Heart left ventricle (tissue), 16 donors: ENCODE data around the gene LGR6. TPM values are rescaled to one million over a fixed set of nuclear protein-coding genes. Genes with fewer than 3 reads are reported as not detected.

Experiments
- ATAC-seq, 4 donors: fragments of 200-7000 bp; cut with Tn5 transposase; one replicate each; pipeline ENCODE4 v1.9.1; 2020 to 2022; ENCODE audit warnings: moderate library complexity in 4 of 4, mild to moderate bottlenecking in 3 of 4, moderate number of reproducible peaks in 1 of 4
- DNase-seq, 5 donors: peaks; one replicate each; pipeline ENCODE4 v3.0.0-alpha.2; 2020
- H3K27ac ChIP-seq, 12 donors: fragments of 200-600 bp; sonication (generic) in 4 of 12; one replicate each; pipeline versions ENCODE4 v1.5.0 to v1.8.0; 2016 to 2022; ENCODE audit warnings: mild to moderate bottlenecking in 2 of 12
- H3K27me3 ChIP-seq, 9 donors: fragments of 200-600 bp; sonication (generic) in 2 of 9; one replicate each; pipeline versions ENCODE4 v1.5.1 to v1.8.0; 2016 to 2022; ENCODE audit warnings: mild to moderate bottlenecking in 3 of 9
- H3K36me3 ChIP-seq, 9 donors: fragments of 200-600 bp; sonication (generic) in 2 of 9; one replicate each; pipeline versions ENCODE4 v1.5.0 to v1.8.0; 2018 to 2022; ENCODE audit warnings: mild to moderate bottlenecking in 2 of 9
- H3K4me1 ChIP-seq, 12 donors: fragments of 200-600 bp; sonication (generic) in 4 of 12; one replicate each; pipeline versions ENCODE4 v1.5.0 to v1.8.0; 2016 to 2022; ENCODE audit warnings: mild to moderate bottlenecking in 3 of 12
- H3K4me3 ChIP-seq, 12 donors: fragments of 200-600 bp; sonication (generic) in 4 of 12; one replicate each; pipeline versions ENCODE4 v1.5.0 to v1.8.0; 2017 to 2022; ENCODE audit warnings: mild to moderate bottlenecking in 9 of 12, moderate library complexity in 4 of 12
- H3K9me3 ChIP-seq, 12 donors: fragments of 200-600 bp; sonication (generic) in 4 of 12; one replicate each; pipeline versions ENCODE4 v1.5.0 to v1.8.0; 2016 to 2022; ENCODE audit warnings: mild to moderate bottlenecking in 1 of 12
- POLR2A ChIP-seq, 2 donors: fragments of 450-650 bp; IDR thresholded peaks; one replicate each; pipeline ENCODE4 v1.6.1; 2017; ENCODE audit warnings: antibody characterized with exemption in 2 of 2, mild to moderate bottlenecking in 2 of 2, moderate library complexity in 2 of 2
- WGBS, 4 donors: extraction: QIAGEN DNeasy Blood & Tissue Kit in 2 of 4; methylation state at CpG; one replicate each; pipeline versions ENCODE4 v1.1.5 to v1.1.7; 2013 to 2018; 5-methylcytosine and 5-hydroxymethylcytosine counted together
- intact Hi-C, 10 donors: fragments of 100-400 bp; cut with DNase I; formaldehyde crosslinking; loops; one replicate each; pipeline versions ENCODE4 v1.11.1 to v1.14.2; 2022
- polyA plus RNA-seq, 2 donors: library from polyadenylated mRNA; stranded (reverse); fragments of 200-250 nt; gene quantifications; one replicate each; pipeline ENCODE4 v1.2.3, GENCODE V29; 2013
- total RNA-seq, 9 donors: library from RNA; depleted of rRNA in 2 of 9; stranded (reverse); fragments of >200 nt in 2 of 9; fragmentation: NEBNext Ultra II Directional in 3 of 9; extraction: Animal tissue kit (Norgen Biotek cat#: 25700) in 3 of 9; gene quantifications; one replicate each; pipeline versions ENCODE4 v1.1.0 to v1.2.4, GENCODE V29; 2016 to 2023
- TF ChIP-seq, protein P1 (sequence below), 12 donors: fragments of 200-600 bp; sonication (generic) in 4 of 12; IDR thresholded peaks; one replicate each; pipeline versions ENCODE4 v1.5.0 to v1.8.0; 2018 to 2022; ENCODE audit warnings: antibody characterized with exemption in 12 of 12, mild to moderate bottlenecking in 5 of 12
- donor health status: ischemic (EF 13 %, LVEDD 7.1; RV severe dilation, severe dysfunction).
- donor health status: healthy with polysubstance abuse.
- donor health status: DM: no; HTN: yes; CAD: no.
- donor health status: DM: no; HTN: no; CAD: no.
- donor health status: ischemic (EF 25% LVEDD 6.9; RV normal size, moderate dysfunction).
- donor health status: ischemic (EF 25% LVEDD 5.7; RV mildly dilated, moderate dysfunction).
- donor health status: healthy.
- donor health status: DM: yes; HTN: yes; CAD: no.
- donor health status: ischemic (EF 35%, LVEDD 5.7; RV mildly dilated, moderate dysfunction).
- donor health status: nonischemic (EF 11% LVEDD 7.7; RV severe dilation, severe dysfunction).
- donor health status: DM: yes; HTN: yes; CAD: no.
- donor health status: PGD.
- donor health status: ischemic (EF 29% LVEDD 5.4; RV normal size, mild dysfunction).
- donor health status: nonischemic (EF 23%, LVEDD 6.1; RV moderate dilation, normal function).

LGR6 gene
- total and polyA plus RNA-seq, 11 donors: 0.29 to 3.5 (median 1.7) TPM

DNA sequence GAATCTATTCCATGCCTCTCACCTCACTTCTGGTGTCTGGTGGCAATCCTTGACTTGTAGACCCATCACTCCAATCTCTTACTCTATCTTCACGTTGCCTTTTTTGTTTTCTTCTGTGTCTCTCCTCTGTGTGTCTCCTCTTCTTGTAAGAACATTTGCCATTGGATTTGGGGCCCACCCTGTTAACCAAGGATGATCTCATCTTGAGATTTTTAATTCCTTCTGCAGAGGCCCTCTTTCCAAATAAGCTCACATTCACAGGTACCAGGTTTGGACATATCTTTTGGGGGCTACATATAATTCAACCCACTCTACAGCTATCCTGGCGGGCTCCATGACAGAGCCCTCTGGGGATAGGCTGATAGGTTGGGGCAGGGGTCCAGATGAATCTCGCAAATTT, 92.3 kb downstream of the LGR6 start:
- 90 to 95% (median 92%) methylated on average over 3 of the region's 3 CpGs for WGBS, 4 donors
- peak overlapping the region in 7 of 12 donors; percentile 11 to 80 (median 58) for H3K27ac ChIP-seq

DNA sequence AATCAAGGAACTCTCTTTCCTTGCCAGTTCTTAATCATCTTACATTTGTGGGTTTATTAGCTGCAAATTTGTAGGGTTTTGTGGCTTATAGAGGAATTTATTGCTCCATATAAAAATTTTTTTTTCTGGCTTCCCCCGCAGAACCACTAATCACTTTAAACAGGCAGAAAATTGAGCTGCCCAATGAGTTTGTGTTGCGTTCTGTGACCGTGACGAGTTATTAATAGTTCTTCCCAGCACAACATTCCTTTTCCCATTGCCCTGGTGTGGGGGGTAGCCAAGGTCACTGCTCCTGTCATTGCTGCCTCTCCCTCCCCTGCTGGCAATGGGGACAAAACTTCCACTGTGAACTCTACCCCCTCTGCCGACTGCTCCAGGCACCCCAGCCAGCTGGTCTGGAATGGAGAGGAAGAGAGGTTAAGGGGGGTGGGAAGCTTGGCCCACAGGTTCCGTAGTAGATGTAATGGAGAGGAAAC, 93.1 kb downstream of the LGR6 start:
- no peaks in the 10 kb centered on the region for H3K9me3 ChIP-seq
- peak; percentile 82 to 91 (median 88) for ATAC-seq
- TF ChIP-seq, protein P1, sequence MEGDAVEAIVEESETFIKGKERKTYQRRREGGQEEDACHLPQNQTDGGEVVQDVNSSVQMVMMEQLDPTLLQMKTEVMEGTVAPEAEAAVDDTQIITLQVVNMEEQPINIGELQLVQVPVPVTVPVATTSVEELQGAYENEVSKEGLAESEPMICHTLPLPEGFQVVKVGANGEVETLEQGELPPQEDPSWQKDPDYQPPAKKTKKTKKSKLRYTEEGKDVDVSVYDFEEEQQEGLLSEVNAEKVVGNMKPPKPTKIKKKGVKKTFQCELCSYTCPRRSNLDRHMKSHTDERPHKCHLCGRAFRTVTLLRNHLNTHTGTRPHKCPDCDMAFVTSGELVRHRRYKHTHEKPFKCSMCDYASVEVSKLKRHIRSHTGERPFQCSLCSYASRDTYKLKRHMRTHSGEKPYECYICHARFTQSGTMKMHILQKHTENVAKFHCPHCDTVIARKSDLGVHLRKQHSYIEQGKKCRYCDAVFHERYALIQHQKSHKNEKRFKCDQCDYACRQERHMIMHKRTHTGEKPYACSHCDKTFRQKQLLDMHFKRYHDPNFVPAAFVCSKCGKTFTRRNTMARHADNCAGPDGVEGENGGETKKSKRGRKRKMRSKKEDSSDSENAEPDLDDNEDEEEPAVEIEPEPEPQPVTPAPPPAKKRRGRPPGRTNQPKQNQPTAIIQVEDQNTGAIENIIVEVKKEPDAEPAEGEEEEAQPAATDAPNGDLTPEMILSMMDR (IDR thresholded peaks at IDR 0.05): peak in 1 of 12 donors; percentile 14
- TF ChIP-seq POLR2A (IDR thresholded peaks at IDR 0.05): no peak
- peak overlapping the region in 11 of 12 donors; percentile 11 to 80 (median 47) for H3K27ac ChIP-seq
- H3K4me3 ChIP-seq: no peak overlapping the region
- H3K4me1 ChIP-seq: peaks cover 0 to 23% (median 6%) of the 10 kb centered on the region in 12 donors
- H3K36me3 ChIP-seq: no peaks in the 10 kb centered on the region
- WGBS, 4 donors: 19 to 28% (median 21%) methylated on average over 6 of the region's 6 CpGs
- intact Hi-C loops: loop anchor here in 1 of 10 donors (5.0 kb wide), 1 partner anchor 84 kb away; no protein-coding TSS in a partner anchor
- DNase-seq: peak in 4 of 5 donors; percentile 43 to 76 (median 65)
- H3K27me3 ChIP-seq: no peaks in the 10 kb centered on the region

More for the DNA sequence above, 92.3 kb downstream of the LGR6 start:
- intact Hi-C loops: loop anchor here in 1 of 10 donors (5.0 kb wide), 1 partner anchor 84 kb away; no protein-coding TSS in a partner anchor
- DNase-seq: no peak
- ATAC-seq: no peak
- Histone ChIP-seq H3K9me3 (no peaks in the 10 kb centered on the region), H3K4me1 (peaks cover 0 to 21% (median 6%) of the 10 kb centered on the region in 12 donors), H3K27me3 (no peaks in the 10 kb centered on the region), H3K36me3 (no peaks in the 10 kb centered on the region), H3K4me3 (no peak overlapping the region)
- TF ChIP-seq POLR2A (IDR thresholded peaks at IDR 0.05): no peak
- TF ChIP-seq, protein P1 (IDR thresholded peaks at IDR 0.05): no peak

DNA sequence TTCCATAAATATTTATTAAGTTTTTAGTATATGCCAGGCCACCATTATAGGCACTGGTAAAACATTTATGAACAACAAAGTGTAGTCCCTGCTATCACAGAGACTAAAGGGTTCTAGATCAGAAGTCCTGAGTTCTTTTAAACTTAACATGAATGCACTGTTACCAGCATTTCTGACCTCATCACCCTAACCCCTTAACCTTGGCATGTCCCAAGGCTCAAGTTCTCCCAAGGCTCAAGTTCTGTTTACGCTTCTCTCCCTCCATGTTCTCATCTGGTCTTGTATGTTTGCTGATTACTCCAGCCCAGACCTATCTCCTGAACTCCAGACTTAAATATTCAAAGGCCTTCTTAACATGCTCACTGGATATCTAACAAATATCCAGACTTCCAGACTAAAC, 93.6 kb downstream of the LGR6 start:
- TF ChIP-seq, protein P1 (IDR thresholded peaks at IDR 0.05): no peak
- no peak for TF ChIP-seq POLR2A (IDR thresholded peaks at IDR 0.05)
- 70 to 89% (median 86%) methylated on average over 1 of the region's 1 CpG for WGBS, 4 donors
- DNase-seq (no peak), ATAC-seq (no peak)
- Histone ChIP-seq H3K36me3 (no peaks in the 10 kb centered on the region), H3K27me3 (no peaks in the 10 kb centered on the region), H3K4me3 (no peak overlapping the region), H3K4me1 (peaks cover 0 to 25% (median 6%) of the 10 kb centered on the region in 12 donors), H3K9me3 (no peaks in the 10 kb centered on the region), H3K27ac (peak overlapping the region in 11 of 12 donors; percentile 11 to 80 (median 47))
- intact Hi-C loops: loop anchor here in 1 of 10 donors (5.0 kb wide), 1 partner anchor 85 kb away; no protein-coding TSS in a partner anchor

DNA sequence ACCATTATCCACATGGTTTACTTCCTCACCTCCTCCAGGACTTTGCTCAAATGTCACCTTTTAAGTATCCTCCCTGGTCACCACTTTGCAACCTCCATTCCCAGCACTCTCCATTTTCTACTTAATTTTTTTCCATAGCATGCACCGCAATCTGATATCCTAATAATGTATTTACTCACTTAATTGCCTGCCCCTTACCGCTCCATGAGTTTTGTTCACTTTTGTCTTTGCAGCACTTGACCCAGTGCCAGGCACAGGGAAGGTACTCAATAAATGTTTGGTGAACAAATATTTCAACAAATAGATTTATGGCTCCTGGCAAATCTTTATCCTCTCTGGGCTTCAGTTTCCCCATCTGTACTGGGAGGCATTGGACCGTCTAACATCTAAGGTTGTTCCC, 94.6 kb downstream of the LGR6 start:
- TF ChIP-seq POLR2A (IDR thresholded peaks at IDR 0.05): no peak
- TF ChIP-seq, protein P1 (IDR thresholded peaks at IDR 0.05): no peak
- no peaks in the 10 kb centered on the region for H3K9me3 ChIP-seq
- H3K36me3 ChIP-seq: no peaks in the 10 kb centered on the region
- no peaks in the 10 kb centered on the region for H3K27me3 ChIP-seq
- intact Hi-C loops: loop anchor here in 1 of 10 donors (5.0 kb wide), 1 partner anchor 86 kb away; no protein-coding TSS in a partner anchor
- no peak overlapping the region for H3K27ac ChIP-seq
- no peak overlapping the region for H3K4me3 ChIP-seq
- 64 to 96% (median 88%) methylated on average over 3 of the region's 3 CpGs for WGBS, 4 donors
- H3K4me1 ChIP-seq: peaks cover 0 to 29% (median 6%) of the 10 kb centered on the region in 12 donors
- ATAC-seq (no peak), DNase-seq (no peak)
